Measurements from ENCODE around the gene SUPT4H1.

SUPT4H1 gene

DNA sequence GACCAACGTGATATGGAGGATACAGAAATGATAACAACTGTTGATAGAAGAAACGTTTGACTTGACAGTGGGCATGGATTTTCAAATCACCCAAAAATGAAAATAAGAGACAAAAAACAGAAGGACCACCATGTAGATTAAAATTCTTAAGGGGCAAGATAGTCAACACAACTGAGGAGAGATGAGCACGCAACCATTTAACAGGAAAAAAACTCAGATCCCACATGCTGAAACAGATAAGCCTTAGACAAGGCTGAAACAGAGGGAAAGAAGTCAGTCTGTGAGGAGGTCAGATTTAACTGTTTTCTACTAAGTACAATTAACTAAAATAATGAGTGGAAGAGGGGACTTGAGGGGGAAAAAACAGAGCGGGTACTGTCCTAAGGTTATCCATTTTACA lies 44.2 kb upstream of the SUPT4H1 start:
- no peaks in the 10 kb centered on the region for H3K9me3 ChIP-seq (ENCODE audit: control extremely low read depth in 1 of 5, control insufficient read depth in 4 of 5, insufficient read depth in 2 of 5, low read depth in 1 of 5, low read length in 4 of 5)
- H3K4me3 ChIP-seq (ENCODE audit: control insufficient read depth in 1 of 7, extremely low read depth in 1 of 7, insufficient read depth in 4 of 7, low read depth in 2 of 7, low read length in 6 of 7) = no peak overlapping the region
- no peak overlapping the region for H3K27ac ChIP-seq (ENCODE audit: insufficient read depth in 1 of 2, low read depth in 1 of 2, low read length in 2 of 2, poor library complexity in 1 of 2, severe bottlenecking in 2 of 2)
- no peak for DNase-seq
- H3K36me3 ChIP-seq (ENCODE audit: control insufficient read depth in 4 of 4, insufficient read depth in 4 of 4, low read length in 3 of 4) = no peaks in the 10 kb centered on the region
- H3K4me1 ChIP-seq (ENCODE audit: control extremely low read depth in 1 of 4, control insufficient read depth in 4 of 4, insufficient read depth in 4 of 4, low read length in 3 of 4) = peaks cover 0 to 6% (median 0%) of the 10 kb centered on the region in 4 experiments
- ChIA-PET POLR2A (no interaction called here), CTCF (no interaction called here)
- H3K27me3 ChIP-seq (replicated peaks in 2 of 5; ENCODE audit: control insufficient read depth in 4 of 5, insufficient read depth in 5 of 5, low read length in 4 of 5) = no peaks in the 10 kb centered on the region
- WGBS (ENCODE audit: insufficient coverage) = 100% methylated on average over 1 of the region's 4 CpGs

DNA sequence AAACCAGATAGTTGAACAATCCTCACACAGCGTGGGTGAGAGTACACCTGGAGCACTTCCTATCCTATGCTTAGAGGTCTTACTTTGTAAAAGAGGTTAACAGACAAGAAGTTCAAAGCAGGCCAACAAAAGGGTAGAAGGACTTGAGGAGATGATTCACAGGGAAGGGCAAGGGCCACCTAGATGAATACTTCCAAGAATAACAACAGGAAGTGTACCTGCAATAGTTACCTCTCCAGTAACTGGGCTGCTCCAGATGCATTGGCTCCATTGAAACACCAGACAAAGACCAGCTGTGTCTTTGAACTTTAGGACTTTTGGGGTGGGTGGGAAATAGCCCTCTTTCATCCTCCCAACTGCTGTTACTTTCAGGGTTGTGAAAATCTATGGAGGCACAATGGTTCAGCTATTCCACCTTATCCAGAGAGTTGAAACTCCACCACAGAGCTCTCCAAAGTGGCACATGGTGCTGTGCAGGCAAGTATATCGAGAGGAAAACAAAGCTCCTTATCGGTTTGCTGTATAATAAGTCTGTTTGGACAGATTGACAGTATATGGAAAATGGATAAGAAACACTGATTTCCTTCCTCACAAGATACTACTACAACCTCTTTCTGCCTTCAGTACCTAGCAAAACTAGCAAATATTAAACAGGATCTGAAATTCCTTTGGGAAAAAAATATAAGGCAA lies 42.7 kb upstream of the SUPT4H1 start:
- Histone ChIP-seq H3K27me3 (replicated peaks in 2 of 5; ENCODE audit: control insufficient read depth in 4 of 5, insufficient read depth in 5 of 5, low read length in 4 of 5) (no peaks in the 10 kb centered on the region), H3K27ac (ENCODE audit: insufficient read depth in 1 of 2, low read depth in 1 of 2, low read length in 2 of 2, poor library complexity in 1 of 2, severe bottlenecking in 2 of 2) (no peak overlapping the region), H3K9me3 (ENCODE audit: control extremely low read depth in 1 of 5, control insufficient read depth in 4 of 5, insufficient read depth in 2 of 5, low read depth in 1 of 5, low read length in 4 of 5) (no peaks in the 10 kb centered on the region), H3K4me1 (ENCODE audit: control extremely low read depth in 1 of 4, control insufficient read depth in 4 of 4, insufficient read depth in 4 of 4, low read length in 3 of 4) (peaks cover 0 to 6% (median 0%) of the 10 kb centered on the region in 4 experiments), H3K4me3 (ENCODE audit: control insufficient read depth in 1 of 7, extremely low read depth in 1 of 7, insufficient read depth in 4 of 7, low read depth in 2 of 7, low read length in 6 of 7) (no peak overlapping the region), H3K36me3 (ENCODE audit: control insufficient read depth in 4 of 4, insufficient read depth in 4 of 4, low read length in 3 of 4) (no peaks in the 10 kb centered on the region)
- POLR2A ChIA-PET = no interaction called here
- CTCF ChIA-PET = interaction anchor here (1.2 to 1.3 kb wide), 2 partner anchors 10 to 14 kb away, joined by 4 read pairs; no protein-coding TSS in a partner anchor
- DNase-seq = no peak
- 100% methylated on average over 1 of the region's 3 CpGs for WGBS (ENCODE audit: insufficient coverage)

DNA sequence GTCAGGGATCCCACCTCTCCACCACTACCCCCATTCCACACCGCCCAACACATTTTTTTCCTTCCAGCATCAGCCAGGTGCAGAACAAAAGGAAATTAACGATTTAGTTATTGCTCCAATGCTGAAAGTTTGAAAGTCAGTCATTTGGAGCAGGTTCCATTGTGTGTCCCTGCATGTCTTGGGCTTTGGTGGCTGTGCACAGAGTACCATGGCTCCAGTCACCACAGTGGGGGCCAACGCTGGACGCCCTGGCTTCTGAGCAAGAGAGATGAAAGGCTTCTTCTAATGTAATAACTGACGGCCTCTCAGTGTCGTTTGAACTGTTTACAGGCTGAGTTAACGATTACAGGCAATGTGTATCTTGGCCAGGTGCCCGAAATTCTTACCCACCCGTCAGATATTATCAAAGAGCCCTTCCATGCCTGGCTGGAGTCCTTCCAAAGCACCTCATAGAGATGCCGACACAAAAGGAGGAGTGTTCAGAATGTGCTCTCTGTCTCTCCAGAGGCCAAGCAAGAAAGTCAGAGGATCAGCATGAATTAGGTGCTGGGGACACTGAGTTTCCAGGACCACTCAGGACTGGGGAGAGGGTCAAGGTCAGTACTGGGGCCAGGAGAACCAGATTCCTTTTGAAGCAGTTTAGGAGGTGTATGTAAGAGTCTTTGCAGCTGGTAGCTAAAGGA lies 39.4 kb upstream of the SUPT4H1 start:
- no peak overlapping the region for H3K27ac ChIP-seq (ENCODE audit: insufficient read depth in 1 of 2, low read depth in 1 of 2, low read length in 2 of 2, poor library complexity in 1 of 2, severe bottlenecking in 2 of 2)
- H3K4me1 ChIP-seq (ENCODE audit: control extremely low read depth in 1 of 4, control insufficient read depth in 4 of 4, insufficient read depth in 4 of 4, low read length in 3 of 4) = peaks cover 0 to 6% (median 0%) of the 10 kb centered on the region in 4 experiments
- peak overlapping the region in 1 of 7 experiments; percentile 24 for H3K4me3 ChIP-seq (ENCODE audit: control insufficient read depth in 1 of 7, extremely low read depth in 1 of 7, insufficient read depth in 4 of 7, low read depth in 2 of 7, low read length in 6 of 7)
- 56% methylated on average over 10 of the region's 10 CpGs for WGBS (ENCODE audit: insufficient coverage)
- CTCF ChIA-PET = interaction anchor here (1.0 kb wide), 1 partner anchor 23 kb away, joined by 4 read pairs; no protein-coding TSS in a partner anchor
- no peaks in the 10 kb centered on the region for H3K36me3 ChIP-seq (ENCODE audit: control insufficient read depth in 4 of 4, insufficient read depth in 4 of 4, low read length in 3 of 4)
- POLR2A ChIA-PET = no interaction called here
- H3K27me3 ChIP-seq (replicated peaks in 2 of 5; ENCODE audit: control insufficient read depth in 4 of 5, insufficient read depth in 5 of 5, low read length in 4 of 5) = no peaks in the 10 kb centered on the region
- H3K9me3 ChIP-seq (ENCODE audit: control extremely low read depth in 1 of 5, control insufficient read depth in 4 of 5, insufficient read depth in 2 of 5, low read depth in 1 of 5, low read length in 4 of 5) = peaks cover 0 to 1% (median 0%) of the 10 kb centered on the region in 5 experiments
- peak; percentile 15 to 38 (median 28) for DNase-seq

DNA sequence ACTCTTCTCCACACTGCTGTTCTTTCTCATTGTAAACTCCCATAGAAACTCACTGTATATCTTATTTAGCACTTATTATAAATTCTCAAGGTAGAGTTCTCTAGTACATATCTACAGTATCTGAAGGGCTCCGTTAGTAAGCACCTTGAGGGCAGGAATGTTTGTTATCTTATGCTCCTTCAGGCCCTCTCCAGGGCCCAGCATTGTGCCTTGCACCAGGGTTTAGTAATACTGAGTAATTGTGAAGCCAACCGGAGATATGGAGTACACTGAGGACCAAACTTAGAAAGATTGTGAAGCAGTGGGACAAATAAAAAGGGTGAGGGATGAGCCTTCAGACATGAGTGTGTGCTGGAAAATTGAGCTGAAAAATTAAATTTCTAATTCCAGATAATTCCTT lies 38.9 kb upstream of the SUPT4H1 start:
- no peak for DNase-seq
- WGBS (ENCODE audit: insufficient coverage) = 100% methylated on average over 1 of the region's 2 CpGs
- Histone ChIP-seq H3K4me3 (ENCODE audit: control insufficient read depth in 1 of 7, extremely low read depth in 1 of 7, insufficient read depth in 4 of 7, low read depth in 2 of 7, low read length in 6 of 7) (no peak overlapping the region), H3K27ac (ENCODE audit: insufficient read depth in 1 of 2, low read depth in 1 of 2, low read length in 2 of 2, poor library complexity in 1 of 2, severe bottlenecking in 2 of 2) (no peak overlapping the region), H3K36me3 (ENCODE audit: control insufficient read depth in 4 of 4, insufficient read depth in 4 of 4, low read length in 3 of 4) (no peaks in the 10 kb centered on the region), H3K4me1 (ENCODE audit: control extremely low read depth in 1 of 4, control insufficient read depth in 4 of 4, insufficient read depth in 4 of 4, low read length in 3 of 4) (peaks cover 0 to 6% (median 0%) of the 10 kb centered on the region in 4 experiments), H3K27me3 (replicated peaks in 2 of 5; ENCODE audit: control insufficient read depth in 4 of 5, insufficient read depth in 5 of 5, low read length in 4 of 5) (no peaks in the 10 kb centered on the region), H3K9me3 (ENCODE audit: control extremely low read depth in 1 of 5, control insufficient read depth in 4 of 5, insufficient read depth in 2 of 5, low read depth in 1 of 5, low read length in 4 of 5) (peaks cover 0 to 1% (median 0%) of the 10 kb centered on the region in 5 experiments)
- ChIA-PET CTCF (interaction anchor here (1.0 kb wide), 1 partner anchor 24 kb away, joined by 4 read pairs; no protein-coding TSS in a partner anchor), POLR2A (no interaction called here)

DNA sequence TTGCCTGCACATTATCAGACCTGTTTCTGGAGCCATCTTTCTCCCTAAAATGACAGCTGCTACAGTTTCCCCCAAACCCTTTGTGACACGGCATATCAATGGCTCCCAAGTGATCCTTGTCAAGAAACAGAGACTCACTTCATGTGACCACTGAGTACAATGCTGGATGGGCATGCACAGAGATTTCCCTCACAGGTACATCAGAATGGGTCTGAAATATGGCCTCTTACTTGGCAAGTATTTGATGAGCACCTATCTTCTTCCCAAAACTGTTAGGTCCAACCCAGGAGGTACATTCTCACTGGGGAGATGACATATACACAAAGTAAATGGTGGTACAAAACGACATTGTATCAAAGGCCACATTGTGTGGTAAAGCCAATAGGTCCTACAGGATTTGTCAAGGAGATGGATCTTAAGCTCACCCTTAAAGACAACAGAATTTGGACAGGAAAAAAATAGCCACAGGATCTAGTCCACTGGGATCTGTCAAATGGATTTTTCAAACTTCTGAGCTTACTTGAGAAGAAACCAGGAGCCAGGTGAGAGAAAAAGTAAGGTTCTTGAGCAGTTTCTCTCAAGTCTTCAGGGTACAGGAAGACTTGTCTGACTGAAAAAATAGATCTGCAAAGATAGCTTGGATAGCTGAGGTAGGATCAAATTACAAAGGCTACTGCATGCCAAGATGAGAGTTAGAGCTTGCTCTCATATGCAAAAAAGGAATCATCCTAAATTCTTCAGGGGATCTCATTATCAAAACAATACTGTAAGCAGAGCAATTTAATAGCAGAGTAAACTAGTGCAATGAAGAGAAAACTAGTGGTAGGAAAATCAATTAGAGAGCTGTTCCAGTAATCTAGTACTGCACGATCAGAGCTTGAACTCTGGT lies 36.5 kb upstream of the SUPT4H1 start:
- ChIA-PET CTCF (interaction anchor here (1.3 kb wide), 1 partner anchor 65 kb away, joined by 3 read pairs; no protein-coding TSS in a partner anchor), POLR2A (no interaction called here)
- Histone ChIP-seq H3K27me3 (replicated peaks in 2 of 5; ENCODE audit: control insufficient read depth in 4 of 5, insufficient read depth in 5 of 5, low read length in 4 of 5) (no peaks in the 10 kb centered on the region), H3K4me3 (ENCODE audit: control insufficient read depth in 1 of 7, extremely low read depth in 1 of 7, insufficient read depth in 4 of 7, low read depth in 2 of 7, low read length in 6 of 7) (no peak overlapping the region), H3K36me3 (ENCODE audit: control insufficient read depth in 4 of 4, insufficient read depth in 4 of 4, low read length in 3 of 4) (no peaks in the 10 kb centered on the region), H3K4me1 (ENCODE audit: control extremely low read depth in 1 of 4, control insufficient read depth in 4 of 4, insufficient read depth in 4 of 4, low read length in 3 of 4) (peaks cover 0 to 15% (median 5%) of the 10 kb centered on the region in 4 experiments), H3K9me3 (ENCODE audit: control extremely low read depth in 1 of 5, control insufficient read depth in 4 of 5, insufficient read depth in 2 of 5, low read depth in 1 of 5, low read length in 4 of 5) (peaks cover 0 to 1% (median 0%) of the 10 kb centered on the region in 5 experiments), H3K27ac (ENCODE audit: insufficient read depth in 1 of 2, low read depth in 1 of 2, low read length in 2 of 2, poor library complexity in 1 of 2, severe bottlenecking in 2 of 2) (no peak overlapping the region)
- 100% methylated on average over 3 of the region's 3 CpGs for WGBS (ENCODE audit: insufficient coverage)
- DNase-seq = no peak

DNA sequence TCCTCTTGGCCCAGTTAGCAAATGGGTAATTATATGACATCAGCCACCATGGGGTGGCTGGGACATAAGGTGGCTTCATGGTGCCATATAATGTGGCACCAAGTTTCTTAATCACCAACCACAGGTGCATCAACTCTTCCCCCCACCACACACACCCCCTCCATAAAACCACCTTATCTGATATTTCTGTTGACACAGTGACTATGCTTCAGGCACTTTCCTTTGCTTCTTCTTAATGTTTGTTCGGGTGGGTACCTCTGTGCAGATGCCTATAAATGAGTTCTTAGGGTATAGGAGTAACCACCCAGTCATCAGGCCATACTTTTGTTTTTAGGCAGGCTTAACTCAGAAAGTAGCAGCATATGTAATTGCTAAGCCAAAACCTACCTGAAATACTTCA lies 35.8 kb upstream of the SUPT4H1 start:
- CTCF ChIA-PET = no interaction called here
- Histone ChIP-seq H3K9me3 (ENCODE audit: control extremely low read depth in 1 of 5, control insufficient read depth in 4 of 5, insufficient read depth in 2 of 5, low read depth in 1 of 5, low read length in 4 of 5) (peaks cover 0 to 1% (median 0%) of the 10 kb centered on the region in 5 experiments), H3K27ac (ENCODE audit: insufficient read depth in 1 of 2, low read depth in 1 of 2, low read length in 2 of 2, poor library complexity in 1 of 2, severe bottlenecking in 2 of 2) (no peak overlapping the region), H3K36me3 (ENCODE audit: control insufficient read depth in 4 of 4, insufficient read depth in 4 of 4, low read length in 3 of 4) (no peaks in the 10 kb centered on the region), H3K27me3 (replicated peaks in 2 of 5; ENCODE audit: control insufficient read depth in 4 of 5, insufficient read depth in 5 of 5, low read length in 4 of 5) (no peaks in the 10 kb centered on the region), H3K4me3 (ENCODE audit: control insufficient read depth in 1 of 7, extremely low read depth in 1 of 7, insufficient read depth in 4 of 7, low read depth in 2 of 7, low read length in 6 of 7) (no peak overlapping the region), H3K4me1 (ENCODE audit: control extremely low read depth in 1 of 4, control insufficient read depth in 4 of 4, insufficient read depth in 4 of 4, low read length in 3 of 4) (peaks cover 0 to 15% (median 5%) of the 10 kb centered on the region in 4 experiments)
- POLR2A ChIA-PET = no interaction called here
- WGBS (ENCODE audit: insufficient coverage) = no CpG with 5 or more reads among the region's 1 CpG
- DNase-seq = no peak
